GM18909 (cell line): Measurements from ENCODE around the gene PSD.

ENCODE experiments used
- ATAC-seq: cut with Tn5 transposase; IDR thresholded peaks from one replicate; pipeline ENCODE4 v1.9.1; 2021; ENCODE audit warnings: mild to moderate bottlenecking; ENCODE audit not compliant: unreplicated experiment, poor library complexity

PSD gene

DNA sequence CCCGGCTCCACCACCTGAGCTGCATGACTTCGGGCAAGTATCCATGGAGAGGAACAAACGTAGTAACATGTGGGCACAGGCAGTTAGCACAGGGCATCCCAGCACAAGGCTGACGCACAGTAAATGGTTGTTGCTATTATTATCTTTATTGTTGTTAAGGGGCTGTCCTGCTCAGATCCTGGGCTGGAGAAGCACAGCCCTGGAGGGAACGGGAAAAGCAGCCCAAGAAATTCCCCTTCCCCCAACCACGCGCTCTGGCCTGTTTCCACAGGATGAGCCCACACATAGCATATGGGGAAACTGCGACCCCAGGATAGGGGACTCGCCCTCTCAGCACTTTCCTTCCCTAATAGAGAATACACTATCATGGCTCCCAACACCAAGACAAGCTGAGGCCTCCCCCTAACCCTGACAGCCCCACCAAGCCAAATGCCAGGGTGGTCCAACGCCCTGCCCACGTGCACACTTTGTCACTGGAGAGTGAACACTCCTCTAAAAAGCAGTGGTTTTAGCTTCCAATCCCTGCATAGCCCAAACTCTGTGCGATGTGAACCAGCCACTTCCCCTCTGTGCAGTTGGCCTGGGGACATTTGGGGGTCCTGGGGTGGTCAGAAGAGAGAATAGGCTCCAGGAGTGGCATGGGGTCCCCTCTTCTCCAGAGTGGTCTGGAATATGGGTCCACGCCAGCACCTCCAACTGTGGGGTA is 11.0 kb downstream of the PSD start:
- ATAC-seq: no peak

DNA sequence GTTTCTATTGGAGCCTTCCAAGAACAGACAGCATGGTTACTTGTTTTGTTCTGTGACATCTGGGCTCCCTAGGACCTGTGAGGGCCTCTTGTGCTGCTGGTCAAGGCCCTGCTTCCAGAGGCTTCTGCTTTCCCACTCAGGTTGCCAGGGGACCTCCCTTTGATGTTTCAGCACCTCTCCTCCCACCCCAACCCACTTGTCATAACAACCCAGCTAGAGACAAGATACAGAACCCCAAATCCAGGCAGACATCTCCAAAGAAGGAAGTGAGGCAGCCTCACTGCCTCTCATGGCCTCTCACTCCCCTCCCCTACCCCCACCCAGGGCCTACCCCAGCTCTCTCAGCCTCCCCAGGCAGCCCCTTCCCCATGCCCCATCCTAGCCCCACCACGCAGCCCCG is 11.8 kb downstream of the PSD start:
- no peak for ATAC-seq

DNA sequence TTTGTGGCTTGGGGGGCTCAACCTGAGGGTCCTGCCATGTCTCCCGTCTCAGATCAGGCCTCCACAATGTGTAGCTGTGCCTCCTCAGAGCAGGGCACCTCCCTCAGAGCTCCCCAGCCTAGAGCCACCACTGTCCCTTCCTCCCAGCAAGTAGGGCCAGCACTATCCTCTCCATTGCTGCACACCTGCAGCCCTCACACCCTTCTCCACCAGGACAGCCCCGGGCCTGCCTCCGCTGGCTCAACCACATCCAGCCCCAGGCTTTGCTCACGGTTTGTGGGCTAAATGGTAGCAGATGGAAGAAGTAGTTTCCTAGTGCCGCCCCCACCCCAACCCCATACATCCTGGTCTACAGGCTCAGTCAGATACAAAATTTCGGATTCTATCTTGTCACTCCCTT is 13.0 kb downstream of the PSD start:
- no peak for ATAC-seq

DNA sequence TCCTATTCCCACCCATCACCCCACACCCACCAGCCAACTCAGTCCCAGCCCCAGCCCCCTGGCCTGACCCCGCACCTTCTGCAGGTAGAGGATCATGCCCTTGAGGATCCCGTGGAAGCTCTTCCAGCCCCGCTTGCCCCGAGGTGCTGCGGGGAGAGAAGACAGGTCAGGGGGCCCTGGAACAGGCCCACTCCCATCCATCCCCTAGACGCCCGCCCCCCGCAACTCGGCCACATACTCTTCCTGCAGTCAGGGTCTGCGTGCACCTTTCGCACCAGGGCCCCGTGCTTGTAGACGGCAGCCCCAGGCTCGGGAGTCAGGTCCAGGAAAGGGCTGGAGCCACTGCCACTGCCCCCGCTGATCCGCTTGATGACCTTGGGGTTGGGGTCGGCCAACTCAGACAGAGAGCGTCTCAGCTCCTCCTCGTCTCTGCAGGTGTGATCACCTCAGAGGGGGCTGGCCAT is 13.4 kb downstream of the PSD start:
- no peak for ATAC-seq

DNA sequence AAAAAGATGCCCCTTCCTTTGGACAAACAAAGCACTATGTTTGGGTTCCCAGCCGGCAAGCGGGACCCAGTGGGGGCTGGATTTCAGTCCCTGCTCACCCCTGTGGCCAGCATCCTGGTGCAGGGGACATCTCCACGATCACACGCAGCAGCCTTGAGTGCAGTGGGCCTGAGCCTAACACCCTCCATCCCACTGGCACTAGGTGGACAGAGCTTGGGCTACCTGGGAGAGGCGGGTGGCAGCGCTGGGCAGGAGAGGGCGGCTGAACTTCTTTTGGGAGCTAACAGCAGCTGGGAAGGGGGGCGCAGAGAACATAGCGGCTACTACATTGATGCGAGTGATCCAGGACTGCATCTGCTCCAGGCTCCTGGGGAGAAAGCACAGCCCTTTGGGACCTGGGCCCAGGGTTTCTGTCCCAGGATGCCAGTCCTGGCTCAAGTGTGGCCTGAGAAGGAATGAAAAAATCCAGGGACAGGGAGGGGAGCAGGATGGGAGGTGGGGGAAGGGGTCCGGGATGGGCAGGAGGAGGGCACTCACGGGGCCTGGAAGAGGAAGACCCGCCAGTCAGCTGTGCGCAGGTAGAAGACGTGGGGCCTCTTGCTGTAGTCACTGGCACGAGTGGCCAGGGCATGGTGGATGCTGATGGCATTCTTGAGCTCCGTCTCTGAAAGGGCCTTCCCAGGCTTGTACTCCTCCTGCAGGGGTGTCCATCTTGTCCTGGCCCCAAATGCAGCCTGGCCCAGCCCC is 14.1 kb downstream of the PSD start:
- ATAC-seq: no peak

DNA sequence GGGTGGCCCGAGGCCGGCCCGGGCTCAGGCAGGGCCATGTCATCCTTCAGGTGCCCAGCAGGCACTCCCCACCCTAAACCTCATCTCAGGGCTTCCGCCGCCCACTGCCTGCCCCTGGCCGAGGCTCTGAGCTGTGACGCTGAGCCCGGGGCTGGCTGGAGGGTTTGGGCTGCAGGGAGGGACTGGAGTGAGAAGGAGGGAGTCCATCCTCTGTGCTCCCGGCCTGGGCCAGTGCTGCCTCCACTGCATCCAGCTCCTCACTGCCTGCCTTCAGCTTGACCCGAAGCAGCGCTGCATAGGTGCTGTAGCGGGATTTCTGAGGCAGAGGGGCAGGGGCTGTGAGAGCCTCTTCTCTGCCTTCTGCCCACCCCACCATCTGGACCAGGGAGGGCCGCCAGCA is 15.5 kb downstream of the PSD start:
- ATAC-seq: no peak

DNA sequence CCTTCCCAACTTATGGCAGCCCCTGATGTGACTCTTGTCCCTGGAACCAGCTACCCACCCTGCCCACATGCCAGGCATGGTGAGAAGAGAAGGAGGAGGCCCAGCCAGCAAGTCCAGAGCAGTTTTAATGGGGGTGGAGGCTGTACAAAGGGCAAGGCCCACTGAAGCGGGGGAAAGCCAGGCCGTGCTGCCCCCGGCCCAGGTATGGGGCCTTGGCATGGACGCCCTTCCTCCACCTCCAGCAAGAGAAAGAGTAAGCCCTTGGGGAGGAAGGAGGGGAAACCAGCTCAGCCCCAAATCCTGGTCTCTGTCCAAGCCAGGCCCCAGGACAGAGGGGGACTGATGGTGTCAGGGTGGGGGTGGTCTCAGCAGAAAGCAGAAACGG is 16.1 kb downstream of the PSD start:
- ATAC-seq: no peak

DNA sequence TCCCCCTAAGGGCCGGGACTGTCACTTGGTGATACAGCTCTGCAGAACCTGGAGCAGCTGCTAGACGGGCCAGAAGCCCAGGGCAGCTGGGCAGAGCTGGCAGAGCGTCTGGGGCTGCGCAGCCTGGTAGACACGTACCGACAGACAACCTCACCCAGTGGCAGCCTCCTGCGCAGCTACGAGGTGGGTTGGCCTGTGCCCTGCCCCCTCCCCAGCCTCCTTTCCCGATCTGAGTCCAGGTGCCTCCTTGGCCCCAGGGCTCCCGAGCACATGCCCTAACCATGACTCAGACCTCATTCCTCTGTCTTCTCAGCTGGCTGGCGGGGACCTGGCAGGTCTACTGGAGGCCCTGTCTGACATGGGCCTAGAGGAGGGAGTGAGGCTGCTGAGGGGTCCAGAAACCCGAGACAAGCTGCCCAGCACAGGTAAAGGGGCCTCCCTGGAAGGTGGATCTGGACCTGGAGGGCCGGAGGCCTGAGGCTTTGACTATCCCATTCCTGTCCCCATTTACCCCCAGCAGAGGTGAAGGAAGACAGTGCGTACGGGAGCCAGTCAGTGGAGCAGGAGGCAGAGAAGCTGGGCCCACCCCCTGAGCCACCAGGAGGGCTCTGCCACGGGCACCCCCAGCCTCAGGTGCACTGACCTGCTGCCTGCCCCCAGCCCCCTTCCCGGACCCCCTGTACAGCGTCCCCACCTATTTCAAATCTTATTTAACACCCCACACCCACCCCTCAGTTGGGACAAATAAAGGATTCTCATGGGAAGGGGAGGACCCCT is 16.7 kb downstream of the PSD start:
- ATAC-seq: no peak

DNA sequence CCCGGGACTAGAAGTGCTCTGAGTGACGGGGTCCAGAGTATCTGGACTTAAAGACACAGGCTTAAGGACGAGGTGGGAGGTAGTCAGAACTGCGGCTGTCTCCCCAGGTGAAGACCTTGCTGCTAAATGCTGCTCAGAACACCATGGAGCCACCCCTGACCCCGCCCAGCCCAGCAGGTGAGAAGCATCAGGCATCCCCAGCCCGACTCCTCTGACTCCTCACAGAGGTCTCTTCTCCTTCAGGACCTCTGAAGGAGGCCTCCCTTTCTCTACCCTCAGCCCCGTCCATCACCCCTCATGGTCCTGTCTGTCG is 17.3 kb downstream of the PSD start:
- ATAC-seq: no peak

DNA sequence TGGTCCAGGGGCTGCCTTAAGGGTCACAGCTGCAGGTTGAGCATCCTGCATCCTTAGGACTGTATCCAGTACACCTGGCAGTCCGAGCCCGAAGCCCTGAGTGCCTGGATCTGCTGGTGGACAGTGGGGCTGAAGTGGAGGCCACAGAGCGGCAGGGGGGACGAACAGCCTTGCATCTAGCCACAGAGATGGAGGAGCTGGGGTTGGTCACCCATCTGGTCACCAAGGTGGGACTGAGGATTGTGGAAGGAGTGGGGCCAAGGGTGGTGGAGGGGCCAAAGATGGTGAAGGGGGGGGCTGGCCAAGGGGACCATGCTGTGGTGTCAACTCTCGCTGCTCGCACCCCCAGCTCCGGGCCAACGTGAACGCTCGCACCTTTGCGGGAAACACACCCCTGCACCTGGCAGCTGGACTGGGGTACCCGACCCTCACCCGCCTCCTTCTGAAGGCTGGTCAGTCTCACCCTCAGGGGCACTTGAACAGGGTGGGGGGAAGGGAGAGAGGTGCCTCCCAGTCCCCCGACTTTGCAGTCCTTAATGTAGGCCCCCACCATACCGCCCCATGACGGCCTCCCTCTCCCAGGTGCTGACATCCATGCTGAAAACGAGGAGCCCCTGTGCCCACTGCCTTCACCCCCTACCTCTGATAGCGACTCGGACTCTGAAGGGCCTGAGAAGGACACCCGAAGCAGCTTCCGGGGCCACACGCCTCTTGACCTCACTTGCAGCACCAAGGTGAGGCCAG is 17.8 kb downstream of the PSD start:
- ATAC-seq: no peak

DNA sequence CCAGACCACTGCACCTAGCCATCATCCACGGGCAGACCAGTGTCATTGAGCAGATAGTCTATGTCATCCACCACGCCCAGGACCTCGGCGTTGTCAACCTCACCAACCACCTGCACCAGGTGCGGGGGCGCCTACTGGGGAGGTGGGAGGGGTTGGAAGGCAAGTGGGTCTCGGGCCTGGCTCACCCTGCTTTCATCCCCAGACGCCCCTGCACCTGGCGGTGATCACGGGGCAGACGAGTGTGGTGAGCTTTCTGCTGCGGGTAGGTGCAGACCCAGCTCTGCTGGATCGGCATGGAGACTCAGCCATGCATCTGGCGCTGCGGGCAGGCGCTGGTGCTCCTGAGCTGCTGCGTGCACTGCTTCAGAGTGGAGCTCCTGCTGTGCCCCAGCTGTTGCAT is 18.5 kb downstream of the PSD start:
- ATAC-seq: no peak

DNA sequence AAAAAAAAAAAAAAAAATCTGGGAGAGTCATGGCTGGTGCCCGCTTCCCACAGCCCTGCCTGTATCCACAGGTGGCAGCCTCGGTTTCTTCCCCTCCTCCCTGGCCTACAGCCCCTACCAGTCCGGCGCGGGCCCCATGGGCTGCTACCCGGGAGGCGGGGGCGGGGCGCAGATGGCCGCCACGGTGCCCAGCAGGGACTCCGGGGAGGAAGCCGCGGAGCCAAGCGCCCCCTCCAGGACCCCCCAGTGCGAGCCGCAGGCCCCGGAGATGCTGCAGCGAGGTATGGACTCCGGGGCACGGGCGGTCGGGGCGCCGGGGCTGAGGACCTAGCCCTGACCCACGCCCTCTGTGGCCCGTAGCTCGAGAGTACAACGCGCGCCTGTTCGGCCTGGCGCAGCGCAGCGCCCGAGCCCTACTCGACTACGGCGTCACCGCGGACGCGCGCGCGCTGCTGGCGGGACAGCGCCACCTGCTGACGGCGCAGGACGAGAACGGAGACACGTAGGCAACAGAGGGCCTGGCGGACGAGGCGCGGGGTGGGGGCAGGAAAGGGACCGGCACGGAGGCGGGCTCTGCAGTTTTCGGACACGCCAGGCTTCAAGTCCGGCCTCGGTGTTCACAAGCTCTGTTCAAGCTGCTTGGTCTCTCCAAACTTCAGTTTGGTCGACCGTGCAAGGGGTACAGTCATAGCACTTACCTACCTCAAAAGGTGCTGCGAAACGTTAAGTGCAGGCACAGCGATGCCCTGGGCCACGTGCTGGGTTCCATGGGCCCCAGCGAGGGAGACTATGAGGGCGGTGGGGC is 19.2 kb downstream of the PSD start:
- ATAC-seq: peak; percentile 47

DNA sequence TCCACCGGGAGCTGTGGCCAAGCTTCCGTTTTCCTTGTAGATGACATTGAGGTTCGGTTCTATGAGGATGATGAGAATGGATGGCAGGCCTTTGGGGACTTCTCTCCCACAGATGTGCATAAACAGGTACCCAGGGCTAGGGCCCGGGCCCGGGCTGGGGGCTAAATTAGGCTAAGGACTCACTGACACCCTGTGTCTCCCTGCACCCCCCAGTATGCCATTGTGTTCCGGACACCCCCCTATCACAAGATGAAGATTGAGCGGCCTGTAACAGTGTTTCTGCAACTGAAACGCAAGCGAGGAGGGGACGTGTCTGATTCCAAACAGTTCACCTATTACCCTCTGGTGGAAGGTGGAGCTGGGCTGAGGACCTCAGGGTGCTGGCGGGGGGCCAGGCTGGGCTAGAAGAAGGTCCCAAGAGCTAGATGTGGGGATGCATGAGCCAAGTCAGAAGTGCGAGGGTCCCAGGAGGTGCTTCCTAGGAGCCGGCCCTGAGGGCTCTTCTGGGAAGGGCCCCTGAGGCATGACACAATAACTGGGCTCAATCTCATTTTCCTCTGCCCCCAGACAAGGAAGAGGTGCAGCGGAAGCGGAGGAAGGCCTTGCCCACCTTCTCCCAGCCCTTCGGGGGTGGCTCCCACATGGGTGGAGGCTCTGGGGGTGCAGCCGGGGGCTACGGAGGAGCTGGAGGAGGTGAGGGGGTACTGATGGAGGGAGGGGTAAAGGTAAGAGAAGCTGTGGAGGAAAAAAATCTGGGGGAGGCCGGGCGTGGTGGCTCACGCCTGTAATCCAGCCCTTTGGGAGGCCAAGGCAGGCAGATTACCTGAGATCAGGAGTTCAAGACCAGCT is 20.2 kb downstream of the PSD start:
- ATAC-seq: no peak

DNA sequence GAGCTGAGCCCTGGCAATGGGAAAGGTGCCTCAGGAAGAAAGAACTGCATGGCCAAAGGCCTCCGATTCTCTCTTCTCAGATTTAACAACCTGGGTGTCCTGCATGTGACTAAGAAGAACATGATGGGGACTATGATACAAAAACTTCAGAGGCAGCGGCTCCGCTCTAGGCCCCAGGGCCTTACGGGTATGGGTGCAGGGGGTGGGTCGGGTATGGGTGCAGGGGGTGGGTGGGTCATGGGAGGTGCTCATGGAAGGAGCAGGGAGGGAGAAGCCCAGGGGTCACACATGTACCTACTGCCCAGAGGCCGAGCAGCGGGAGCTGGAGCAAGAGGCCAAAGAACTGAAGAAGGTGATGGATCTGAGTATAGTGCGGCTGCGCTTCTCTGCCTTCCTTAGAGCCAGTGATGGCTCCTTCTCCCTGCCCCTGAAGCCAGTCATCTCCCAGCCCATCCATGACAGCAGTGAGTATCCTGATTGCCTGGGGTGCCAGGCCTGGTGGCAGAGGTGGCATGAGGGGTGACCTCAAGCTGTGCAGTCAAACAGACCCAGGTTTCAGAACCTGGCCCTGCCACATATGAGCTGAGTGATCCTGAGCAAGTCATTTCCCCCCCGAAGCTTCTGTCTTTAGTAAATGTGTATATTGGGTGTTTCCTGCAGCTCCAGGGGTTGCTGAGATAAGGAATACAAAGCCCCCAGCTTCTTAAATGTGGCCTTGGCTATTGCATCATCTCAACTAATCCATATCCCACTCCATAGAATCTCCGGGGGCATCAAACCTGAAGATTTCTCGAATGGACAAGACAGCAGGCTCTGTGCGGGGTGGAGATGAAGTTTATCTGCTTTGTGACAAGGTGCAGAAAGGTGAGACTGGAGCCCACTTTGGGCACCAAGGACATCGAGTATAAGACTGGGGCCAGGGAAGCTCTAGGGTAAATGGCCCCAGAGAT is 21.1 kb downstream of the PSD start:
- no peak for ATAC-seq

DNA sequence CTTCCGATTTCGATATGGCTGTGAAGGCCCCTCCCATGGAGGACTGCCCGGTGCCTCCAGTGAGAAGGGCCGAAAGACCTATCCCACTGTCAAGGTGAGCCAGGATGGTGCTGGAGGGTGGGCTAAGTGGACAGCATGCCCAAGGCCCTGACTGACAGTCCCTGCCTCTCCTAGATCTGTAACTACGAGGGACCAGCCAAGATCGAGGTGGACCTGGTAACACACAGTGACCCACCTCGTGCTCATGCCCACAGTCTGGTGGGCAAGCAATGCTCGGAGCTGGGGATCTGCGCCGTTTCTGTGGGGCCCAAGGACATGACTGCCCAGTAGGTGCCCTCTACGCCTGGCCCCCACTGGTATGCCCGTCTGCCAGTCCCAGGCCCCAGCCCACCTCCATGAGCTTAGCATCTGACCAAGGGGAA is 21.8 kb downstream of the PSD start:
- ATAC-seq: no peak

DNA sequence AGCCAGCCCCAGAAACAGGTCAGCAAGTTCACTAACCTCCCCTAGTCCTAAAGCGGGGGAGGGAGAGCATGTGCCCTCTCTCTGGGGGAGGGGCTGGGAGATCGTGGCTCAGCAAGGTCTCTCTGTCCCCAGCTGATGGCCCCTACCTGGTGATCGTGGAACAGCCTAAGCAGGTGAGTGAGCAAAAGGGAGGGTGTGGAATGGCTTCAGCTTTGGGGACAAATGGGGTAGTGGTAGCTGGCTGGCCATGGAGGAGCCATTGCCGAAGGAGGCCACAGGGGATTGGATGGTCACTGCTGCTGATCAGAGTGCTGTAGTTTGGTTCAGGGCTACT is 22.3 kb downstream of the PSD start:
- no peak for ATAC-seq

DNA sequence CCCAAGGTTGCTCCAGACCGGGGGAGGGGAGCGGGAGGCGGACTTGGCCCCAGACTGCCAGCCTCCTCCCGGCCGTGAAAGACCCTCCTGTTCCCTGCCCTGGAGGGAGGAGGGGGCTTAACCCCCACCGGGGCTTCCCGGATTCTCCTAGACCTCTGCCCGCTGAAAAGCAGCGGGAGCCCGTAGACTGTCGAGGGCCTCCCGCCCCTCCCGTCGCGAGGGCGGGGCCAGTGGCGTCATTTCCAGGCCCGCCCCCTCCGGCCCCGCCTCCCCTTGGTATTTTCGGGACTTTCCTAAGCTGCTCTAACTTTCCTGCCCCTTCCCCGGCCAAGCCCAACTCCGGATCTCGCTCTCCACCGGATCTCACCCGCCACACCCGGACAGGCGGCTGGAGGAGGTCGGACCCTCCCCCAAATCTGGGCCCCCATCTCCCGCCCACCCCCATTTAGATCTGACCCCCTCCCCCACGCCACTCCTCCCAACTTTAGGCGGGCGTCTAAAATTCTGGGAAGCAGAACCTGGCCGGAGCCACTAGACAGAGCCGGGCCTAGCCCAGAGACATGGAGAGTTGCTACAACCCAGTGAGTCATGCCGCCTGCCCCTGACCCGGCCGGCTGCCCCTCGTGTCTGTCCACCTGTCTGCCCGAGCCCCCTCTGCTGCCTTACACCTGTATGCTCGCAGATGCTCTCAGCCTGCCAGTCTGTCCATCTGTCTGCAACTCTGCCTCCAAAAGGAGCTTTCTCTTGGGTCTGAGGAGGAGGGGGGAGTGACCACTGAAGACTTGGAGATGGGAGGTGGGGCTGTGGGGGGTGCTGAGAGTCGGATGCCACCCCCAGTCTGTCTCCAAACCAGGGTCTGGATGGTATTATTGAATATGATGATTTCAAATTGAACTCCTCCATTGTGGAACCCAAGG is 22.9 kb downstream of the PSD start, which contains the start of gene NFKB2:
Gene NFKB2, plus strand, starts transcription at position 306 of the 917 bp plus-strand sequence. Its CDS starts 255 bp downstream, at position 561.
- ATAC-seq: peak; percentile 37
